AG04450 (cell line): ENCODE data around the gene C11orf52. TPM values are rescaled to one million over a fixed set of nuclear protein-coding genes. Genes with fewer than 3 reads are reported as not detected.

ENCODE experiments used
- CTCF ChIA-PET: fragments of 300-600, 350-600 bp; formaldehyde crosslinking; extraction: SDS; loops from one replicate; lab custom pipeline; 2022; ENCODE audit warnings: antibody characterized with exemption, inconsistent platforms; lab: Charles Lee
- POLR2A ChIA-PET: fragments of 350-600 bp; formaldehyde crosslinking; extraction: SDS; loops from one replicate; lab custom pipeline; 2021; ENCODE audit warnings: antibody characterized with exemption, inconsistent platforms; lab: Yijun Ruan, JAX
- DNase-seq: peaks from one replicate; pipeline ENCODE4 v3.0.0-alpha.2; 2011; ENCODE audit warnings: low read depth, low spot score
- H3K27ac ChIP-seq: one replicate; pipeline ENCODE4 v1.5.1; 2012; ENCODE audit warnings: low read depth, low read length, control low read depth
- H3K27me3 ChIP-seq: one replicate; pipeline ENCODE4 v1.6.0; 2012; ENCODE audit warnings: low read length; ENCODE audit not compliant: control insufficient read depth, insufficient read depth
- H3K4me3 ChIP-seq: 2 replicates; pipeline ENCODE4 v1.5.1; 2011; ENCODE audit warnings: mild to moderate bottlenecking, low read depth, low read length, control low read depth
- H3K9me3 ChIP-seq: 2 replicates; pipeline ENCODE4 v1.5.1; 2012; ENCODE audit warnings: low read length; ENCODE audit not compliant: control insufficient read depth, insufficient read depth
- CTCF ChIP-seq: IDR thresholded peaks from 2 replicates; pipeline ENCODE4 v1.5.1; 2011; ENCODE audit warnings: low read depth, low read length, control low read depth, inconsistent platforms
- polyA minus RNA-seq: library from RNA; depleted of rRNA, polyadenylated mRNA; stranded (reverse); fragments of >200 nt; gene quantifications from 2 replicates; pipeline ENCODE4 v1.2.3, GENCODE V29; 2011; rRNA and poly(A)+ RNA removed
- polyA plus RNA-seq: library from polyadenylated mRNA; depleted of rRNA; stranded (reverse); fragments of >200 nt; gene quantifications from 2 replicates; pipeline ENCODE4 v1.2.3, GENCODE V29; 2011; rRNA removed

Gene C11orf52
- polyA plus RNA-seq, result 0.38 and 0.61 TPM in 2 replicates
- polyA minus RNA-seq, result 0.32 and 0.35 TPM in 2 replicates

- DNase-seq, result no peak
- no peaks in the 10 kb centered on the region for H3K27me3 ChIP-seq
These were observed at the start of gene C11orf52 for GRCh38 chr11:111918390-111919256. Gene C11orf52, plus strand, starts transcription at chr11:111918913. Its CDS starts 60 bp downstream, at chr11:111918973.

DNA sequence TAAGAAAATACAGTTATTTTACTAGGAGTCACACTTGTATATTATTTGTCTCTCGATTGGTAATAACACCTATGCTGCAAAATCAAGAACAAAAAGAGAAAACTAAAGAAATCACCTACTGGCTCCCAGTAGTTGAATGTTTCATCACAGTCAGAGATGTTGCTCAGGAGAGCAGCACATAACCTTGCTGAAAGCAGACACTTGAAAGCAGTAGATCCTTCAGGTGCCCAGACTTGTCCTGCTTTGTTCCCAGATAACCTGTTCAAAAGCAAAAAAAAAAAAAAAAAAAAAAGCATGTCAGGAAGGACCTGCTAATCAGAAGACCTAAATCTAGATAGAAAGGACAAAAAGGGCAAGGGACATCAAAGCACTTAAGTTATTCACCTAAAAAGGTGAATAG is 48.6 kb upstream of the C11orf52 start:
- ChIA-PET CTCF (interaction anchor here (0.7 to 3.3 kb wide), 11 partner anchors 11 to 410 kb away, joined by 3 to 36 read pairs (median 4); partner anchors contain the start of gene C11orf52), POLR2A (interaction anchor here (2.6 kb wide), 1 partner anchor 57 kb away, joined by 8 read pairs; no protein-coding TSS in a partner anchor)
- TF ChIP-seq CTCF, result no peak
- Histone ChIP-seq H3K27ac (no peak overlapping the region), H3K27me3 (no peaks in the 10 kb centered on the region), H3K4me3 (no peak overlapping the region), H3K9me3 (no peaks in the 10 kb centered on the region)
- DNase-seq, result no peak

More at GRCh38 chr11:111918390-111919256, at the start of gene C11orf52:
- no peak for TF ChIP-seq CTCF
- no peak within 1 kb of the TSS for H3K4me3 ChIP-seq
- ChIA-PET POLR2A (no interaction called here), CTCF (interaction anchor here (1.2 kb wide), 2 partner anchors 48 to 78 kb away, joined by 3 to 4 read pairs; no protein-coding TSS in a partner anchor)
- H3K27ac ChIP-seq, result no peak within 1 kb of the TSS
- no peaks in the 10 kb centered on the region; the same call in 1 of the 2 replicates for H3K9me3 ChIP-seq

DNA sequence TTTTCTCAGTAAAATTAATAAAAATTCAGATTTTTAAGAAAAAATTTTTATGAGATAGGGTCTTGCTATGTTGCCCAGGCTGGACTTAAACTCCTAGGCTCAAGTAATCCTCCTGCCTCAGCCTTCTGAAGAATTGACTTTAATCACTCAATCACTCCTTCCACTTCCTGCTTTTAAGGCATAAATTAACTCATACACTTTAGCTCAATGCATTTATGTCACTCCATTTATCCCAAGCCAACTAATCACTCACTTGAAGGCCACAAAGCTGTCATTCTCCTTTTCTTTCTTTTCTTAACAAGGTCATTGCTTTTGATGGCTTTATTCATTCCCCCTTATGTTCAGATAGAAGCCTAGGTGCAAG is 48.2 kb upstream of the C11orf52 start:
- no peak for DNase-seq
- peak overlapping the region; percentile 80 for H3K4me3 ChIP-seq
- H3K27ac ChIP-seq, result peak overlapping the region; percentile 42
- TF ChIP-seq CTCF, result no peak
- POLR2A ChIA-PET, result interaction anchor here (0.7 to 2.6 kb wide), 3 partner anchors 36 to 73 kb away, joined by 3 to 8 read pairs (median 3); no protein-coding TSS in a partner anchor
- no peaks in the 10 kb centered on the region for H3K9me3 ChIP-seq
- CTCF ChIA-PET, result interaction anchor here (0.7 to 3.3 kb wide), 11 partner anchors 12 to 410 kb away, joined by 3 to 36 read pairs (median 4); partner anchors contain the start of gene C11orf52
- no peaks in the 10 kb centered on the region for H3K27me3 ChIP-seq

GRCh38 chr11:111870886-111871692 is 47.6 kb upstream of the C11orf52 start, which contains the start of gene ALG9:
Gene ALG9, minus strand, starts transcription at chr11:111871581. Its CDS starts 99 bp downstream, at chr11:111871482.
- ChIA-PET CTCF (interaction anchor here (0.7 to 3.3 kb wide), 13 partner anchors 10 to 409 kb away, joined by 3 to 36 read pairs (median 4); partner anchors contain the start of gene C11orf52), POLR2A (interaction anchor here (0.6 to 2.6 kb wide), 6 partner anchors 37 to 169 kb away, joined by 3 to 9 read pairs (median 4); partner anchors contain the start of gene DIXDC1)
- DNase-seq, result peak; percentile 61
- Histone ChIP-seq H3K9me3 (no peaks in the 10 kb centered on the region), H3K4me3 (peak within 1 kb of the TSS; percentile 80), H3K27ac (peak within 1 kb of the TSS; percentile 42), H3K27me3 (no peaks in the 10 kb centered on the region)
- peak; percentile 52 for TF ChIP-seq CTCF
